Karpas-422 (cell line): ENCODE data around the gene GREB1. TPM values are rescaled to one million over a fixed set of nuclear protein-coding genes. Genes with fewer than 3 reads are reported as not detected.

Experiments used
- DNase-seq: peaks from one replicate; pipeline ENCODE4 v3.0.0-alpha.2; 2015
- H2AFZ ChIP-seq: fragments of 200-600 bp; sonication (generic); 2 replicates; pipeline ENCODE4 v1.6.1; 2014; ENCODE audit warnings: antibody characterized with exemption, low read length, mixed read lengths
- H3K27ac ChIP-seq: fragments of 200-600 bp; sonication (generic); 2 replicates; pipeline ENCODE4 v1.5.1; 2014; ENCODE audit warnings: mild to moderate bottlenecking, low read length, moderate library complexity
- H3K27me3 ChIP-seq: fragments of 200-600 bp; sonication (generic); 2 replicates; pipeline ENCODE4 v1.6.1; 2014; ENCODE audit warnings: low read length, mixed read lengths
- H3K36me3 ChIP-seq: fragments of 200-600 bp; sonication (generic); 2 replicates; pipeline ENCODE4 v1.6.1; 2014; ENCODE audit warnings: low read length, mixed read lengths; ENCODE audit not compliant: insufficient read depth
- H3K4me1 ChIP-seq: fragments of 200-600 bp; sonication (generic); 2 replicates; pipeline ENCODE4 v1.6.1; 2014; ENCODE audit warnings: mild to moderate bottlenecking, low read length, mixed read lengths
- H3K4me2 ChIP-seq: fragments of 200-600 bp; sonication (generic); 2 replicates; pipeline ENCODE4 v1.6.1; 2014; ENCODE audit warnings: low read length, low read depth, mild to moderate bottlenecking; ENCODE audit not compliant: poor library complexity, severe bottlenecking
- H3K4me3 ChIP-seq: fragments of 200-600 bp; sonication (generic); 2 replicates; pipeline ENCODE4 v1.5.1; 2014; ENCODE audit warnings: mild to moderate bottlenecking, antibody characterized with exemption, low read length, mixed read lengths
- H3K79me2 ChIP-seq: fragments of 200-600 bp; sonication (generic); 2 replicates; pipeline ENCODE4 v1.6.1; 2014; ENCODE audit warnings: mild to moderate bottlenecking, low read length, mixed read lengths
- H3K9ac ChIP-seq: fragments of 200-600 bp; sonication (generic); 2 replicates; pipeline ENCODE4 v1.6.0; 2014; ENCODE audit warnings: low read length
- H3K9me2 ChIP-seq: fragments of 200-600 bp; sonication (generic), shearing (Covaris generic); replicated peaks from 2 replicates; pipeline ENCODE4 v1.6.0; 2014; ENCODE audit warnings: mild to moderate bottlenecking, low read length, moderate library complexity; ENCODE audit not compliant: insufficient read depth
- H3K9me3 ChIP-seq: fragments of 300-700, 200-600 bp; sonication (generic); 2 replicates; pipeline ENCODE4 v1.6.1; 2014; ENCODE audit warnings: low read length, mixed read lengths
- H4K20me1 ChIP-seq: fragments of 200-600 bp; sonication (generic); 2 replicates; pipeline ENCODE4 v1.6.1; 2014; ENCODE audit warnings: mild to moderate bottlenecking, antibody characterized with exemption, low read length, low read depth; ENCODE audit not compliant: insufficient read depth
- total RNA-seq: library from RNA; depleted of rRNA; stranded (reverse); fragments of >200 nt; shearing (Covaris generic); gene quantifications from 2 replicates; pipeline ENCODE4 v1.2.3, GENCODE V29; 2014; ENCODE audit warnings: low replicate concordance

Gene GREB1
- total RNA-seq, 1 experiment from 2014 or later: 4.4 TPM

DNA sequence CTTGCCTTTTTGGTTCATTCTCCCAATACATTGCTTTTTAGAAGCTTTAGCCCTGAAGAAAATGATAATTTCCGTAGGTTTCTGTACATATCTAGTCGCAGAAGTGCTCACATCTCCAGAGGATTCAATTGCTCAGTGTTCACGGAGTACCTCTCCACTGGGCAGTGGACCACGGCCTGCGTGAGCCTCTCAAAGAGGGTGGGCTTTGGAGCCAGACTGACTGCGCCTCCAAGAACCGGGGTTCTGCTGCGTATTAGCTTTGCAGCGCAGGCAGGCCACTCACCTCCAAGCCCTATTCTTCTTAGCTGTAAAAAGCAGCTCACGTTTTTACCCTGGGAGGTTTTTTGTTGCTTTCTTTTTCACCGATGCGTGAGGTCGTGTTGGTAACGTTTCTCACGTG, 100.7 kb downstream of the GREB1 start:
- Histone ChIP-seq H3K27ac (no peak overlapping the region), H3K9me3 (no peaks in the 10 kb centered on the region), H3K9me2 (no peaks in the 10 kb centered on the region), H2AFZ (no peak overlapping the region), H4K20me1 (no peaks in the 10 kb centered on the region), H3K27me3 (no peaks in the 10 kb centered on the region), H3K9ac (no peak overlapping the region), H3K79me2 (no peaks in the 10 kb centered on the region), H3K4me2 (no peak overlapping the region), H3K36me3 (no peaks in the 10 kb centered on the region), H3K4me3 (no peak overlapping the region), H3K4me1 (no peaks in the 10 kb centered on the region)
- DNase-seq: no peak

DNA sequence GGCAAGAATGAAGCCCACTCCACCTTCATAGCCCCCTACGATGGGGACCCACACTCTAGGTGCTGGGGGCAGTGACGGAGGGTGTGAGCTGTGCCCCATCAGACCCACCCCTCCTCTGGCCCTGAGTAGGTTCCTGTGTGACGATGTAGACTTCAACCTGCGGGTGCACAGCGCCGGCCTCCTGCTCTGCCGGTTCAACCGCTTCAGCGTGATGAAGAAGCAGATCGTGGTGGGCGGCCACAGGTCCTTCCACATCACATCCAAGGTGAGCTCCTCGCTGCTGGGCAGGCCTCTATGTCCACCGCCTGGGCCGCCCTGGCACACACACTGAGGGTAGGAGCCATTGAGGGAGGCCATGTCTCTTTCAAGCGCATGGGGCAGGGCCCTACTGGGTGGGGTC, 101.3 kb downstream of the GREB1 start:
- Histone ChIP-seq H4K20me1 (no peaks in the 10 kb centered on the region), H3K9me3 (no peaks in the 10 kb centered on the region)

DNA sequence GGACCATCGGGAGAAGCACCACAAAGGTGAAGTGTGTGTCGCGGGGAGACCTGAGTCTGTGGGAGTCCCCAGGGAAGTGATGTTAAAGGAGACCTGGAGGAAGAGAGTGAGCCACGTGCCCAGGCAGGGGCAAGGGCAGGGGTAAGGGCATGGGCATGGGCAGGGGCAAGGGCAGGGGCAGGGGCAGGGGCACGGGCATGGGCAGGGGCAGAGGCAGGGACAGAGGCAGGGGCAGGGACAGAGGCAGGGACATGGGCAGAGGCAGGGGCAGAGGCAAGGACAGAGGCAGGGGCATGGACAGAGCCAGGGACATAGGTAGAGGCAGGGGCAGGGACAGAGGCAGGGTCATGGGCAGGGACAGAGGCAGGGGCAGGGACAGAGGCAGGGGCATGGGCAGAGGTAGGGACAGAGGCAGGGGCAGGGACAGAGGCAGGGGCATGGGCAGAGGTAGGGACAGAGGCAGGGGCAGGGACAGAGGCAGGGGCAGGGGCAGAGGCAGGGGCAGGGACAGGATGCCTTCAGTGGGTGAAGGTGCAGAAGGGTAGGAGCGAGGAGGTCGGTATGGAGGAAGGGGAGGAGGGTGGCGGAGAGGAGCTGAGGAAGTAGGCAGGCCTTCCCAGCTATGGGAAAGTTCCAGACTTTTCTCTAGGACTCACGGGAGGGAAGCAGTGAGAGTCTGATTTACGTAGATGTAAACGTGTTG, 102.9 kb downstream of the GREB1 start:
- Histone ChIP-seq H3K4me3 (no peak overlapping the region), H4K20me1 (no peaks in the 10 kb centered on the region), H3K9me2 (no peaks in the 10 kb centered on the region)

More for the DNA sequence above, 101.3 kb downstream of the GREB1 start:
- no peak for DNase-seq
- no peaks in the 10 kb centered on the region for H3K9me2 ChIP-seq
- no peaks in the 10 kb centered on the region for H3K36me3 ChIP-seq
- H2AFZ ChIP-seq: no peak overlapping the region
- H3K4me1 ChIP-seq: no peaks in the 10 kb centered on the region
- no peak overlapping the region for H3K9ac ChIP-seq
- H3K27ac ChIP-seq: no peak overlapping the region
- H3K27me3 ChIP-seq: no peaks in the 10 kb centered on the region
- H3K4me3 ChIP-seq: no peak overlapping the region
- H3K79me2 ChIP-seq: no peaks in the 10 kb centered on the region
- H3K4me2 ChIP-seq: no peak overlapping the region

DNA sequence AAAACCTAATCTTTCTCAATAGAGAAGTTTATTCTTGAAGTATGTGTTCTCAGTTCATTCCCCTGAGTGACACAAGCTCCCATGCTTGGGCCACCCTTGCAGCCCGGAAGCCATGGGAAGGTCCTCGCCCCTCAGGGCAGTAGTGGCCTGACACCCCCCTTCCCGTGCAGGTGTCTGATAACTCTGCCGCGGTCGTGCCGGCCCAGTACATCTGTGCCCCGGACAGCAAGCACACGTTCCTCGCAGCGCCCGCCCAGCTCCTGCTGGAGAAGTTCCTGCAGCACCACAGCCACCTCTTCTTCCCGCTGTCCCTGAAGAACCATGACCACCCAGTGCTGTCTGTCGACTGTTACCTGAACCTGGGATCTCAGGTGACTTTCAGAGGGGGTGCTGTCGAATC, 103.7 kb downstream of the GREB1 start:
- Histone ChIP-seq H2AFZ (no peak overlapping the region), H3K4me3 (no peak overlapping the region), H3K27ac (no peak overlapping the region), H4K20me1 (no peaks in the 10 kb centered on the region), H3K79me2 (no peaks in the 10 kb centered on the region), H3K4me2 (no peak overlapping the region), H3K9me3 (no peaks in the 10 kb centered on the region), H3K36me3 (no peaks in the 10 kb centered on the region), H3K27me3 (no peaks in the 10 kb centered on the region), H3K9ac (no peak overlapping the region), H3K4me1 (no peaks in the 10 kb centered on the region), H3K9me2 (no peaks in the 10 kb centered on the region)
- DNase-seq: no peak

More for the DNA sequence above, 102.9 kb downstream of the GREB1 start:
- H2AFZ ChIP-seq: no peak overlapping the region
- H3K36me3 ChIP-seq: no peaks in the 10 kb centered on the region
- no peak overlapping the region for H3K4me2 ChIP-seq
- H3K4me1 ChIP-seq: no peaks in the 10 kb centered on the region
- H3K79me2 ChIP-seq: no peaks in the 10 kb centered on the region
- H3K9me3 ChIP-seq: no peaks in the 10 kb centered on the region
- H3K27me3 ChIP-seq: no peaks in the 10 kb centered on the region
- H3K9ac ChIP-seq: no peak overlapping the region
- no peak for DNase-seq
- no peak overlapping the region for H3K27ac ChIP-seq

DNA sequence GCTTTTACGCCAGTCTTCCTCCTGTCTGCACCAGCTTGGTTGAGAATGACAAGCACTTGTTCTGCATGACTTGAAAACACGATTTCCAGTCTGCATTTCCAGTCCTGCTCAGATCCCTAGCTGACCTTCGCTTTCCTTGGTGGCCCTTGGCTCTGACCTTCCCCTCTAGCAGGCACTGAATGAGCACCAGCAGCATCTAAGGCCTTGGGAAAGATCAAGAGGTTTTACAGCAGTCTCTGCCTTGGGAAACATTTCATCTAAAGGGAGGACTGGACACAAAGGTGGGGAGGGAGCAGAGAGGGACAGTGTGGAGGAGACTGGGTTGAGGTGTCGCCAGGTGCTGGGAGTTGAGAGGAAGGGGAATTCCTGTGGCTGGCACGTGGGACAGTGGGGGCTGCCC, 105.7 kb downstream of the GREB1 start:
- H3K9me3 ChIP-seq: no peaks in the 10 kb centered on the region
- H3K4me1 ChIP-seq: no peaks in the 10 kb centered on the region
- no peaks in the 10 kb centered on the region for H3K9me2 ChIP-seq
- no peaks in the 10 kb centered on the region for H3K27me3 ChIP-seq
- no peak overlapping the region for H3K4me2 ChIP-seq
- no peak for DNase-seq
- no peaks in the 10 kb centered on the region for H4K20me1 ChIP-seq
- H2AFZ ChIP-seq: no peak overlapping the region
- no peaks in the 10 kb centered on the region for H3K36me3 ChIP-seq
- H3K79me2 ChIP-seq: no peaks in the 10 kb centered on the region
- H3K9ac ChIP-seq: no peak overlapping the region
- H3K27ac ChIP-seq: no peak overlapping the region
- H3K4me3 ChIP-seq: no peak overlapping the region

DNA sequence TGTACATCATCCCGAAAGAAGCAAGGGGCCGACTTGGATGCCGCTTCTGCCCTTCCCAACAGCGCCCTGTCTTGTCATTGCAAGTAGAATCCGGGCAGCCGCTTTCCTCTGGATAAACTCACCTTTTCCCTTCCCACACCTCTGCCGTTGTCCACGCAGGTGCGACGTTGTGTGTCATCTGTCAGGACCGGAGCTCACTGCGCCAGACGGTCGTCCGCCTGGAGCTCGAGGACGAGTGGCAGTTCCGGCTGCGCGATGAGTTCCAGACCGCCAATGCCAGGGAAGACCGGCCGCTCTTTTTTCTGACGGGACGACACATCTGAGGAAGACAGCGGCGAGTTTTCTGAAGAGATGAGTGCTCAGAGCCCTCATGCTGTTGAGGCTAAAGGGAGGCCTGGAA, 106.3 kb downstream of the GREB1 start:
- Histone ChIP-seq H3K4me1 (no peaks in the 10 kb centered on the region), H2AFZ (no peak overlapping the region), H3K79me2 (no peaks in the 10 kb centered on the region), H3K9me3 (no peaks in the 10 kb centered on the region), H4K20me1 (no peaks in the 10 kb centered on the region), H3K27ac (no peak overlapping the region), H3K36me3 (no peaks in the 10 kb centered on the region), H3K9ac (no peak overlapping the region), H3K27me3 (no peaks in the 10 kb centered on the region), H3K9me2 (no peaks in the 10 kb centered on the region), H3K4me3 (no peak overlapping the region), H3K4me2 (no peak overlapping the region)
- DNase-seq: no peak

DNA sequence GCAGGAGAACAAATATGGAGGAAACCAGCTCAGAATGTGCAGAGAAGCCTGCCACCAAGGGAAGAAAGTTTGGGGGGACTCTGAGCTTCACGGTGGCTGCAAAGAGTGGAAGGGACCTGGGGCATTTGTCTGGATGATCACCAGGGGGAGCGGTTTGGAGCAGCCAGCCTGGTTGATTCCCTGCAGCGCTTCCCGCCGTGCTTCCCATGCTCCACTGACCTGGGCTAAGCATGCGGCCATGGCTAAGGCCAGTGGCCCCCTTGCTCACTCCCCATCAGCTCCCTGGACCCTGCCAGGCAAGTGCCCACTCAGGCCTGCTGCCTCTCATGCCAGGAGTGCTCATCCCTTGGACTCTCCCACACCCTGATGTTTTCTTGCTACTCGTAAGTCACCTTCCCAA, 109.1 kb downstream of the GREB1 start:
- no peaks in the 10 kb centered on the region for H4K20me1 ChIP-seq
- H3K9ac ChIP-seq: no peak overlapping the region
- H3K4me3 ChIP-seq: no peak overlapping the region
- no peaks in the 10 kb centered on the region for H3K9me3 ChIP-seq
- no peak for DNase-seq
- H2AFZ ChIP-seq: no peak overlapping the region
- no peak overlapping the region for H3K27ac ChIP-seq
- H3K4me2 ChIP-seq: no peak overlapping the region
- no peaks in the 10 kb centered on the region for H3K9me2 ChIP-seq
- H3K27me3 ChIP-seq: no peaks in the 10 kb centered on the region
- H3K4me1 ChIP-seq: no peaks in the 10 kb centered on the region
- H3K79me2 ChIP-seq: no peaks in the 10 kb centered on the region
- no peaks in the 10 kb centered on the region for H3K36me3 ChIP-seq

GRCh38 chr2:11644293-11644692, 110.4 kb downstream of the GREB1 start:
- H4K20me1 ChIP-seq: no peaks in the 10 kb centered on the region
- no peaks in the 10 kb centered on the region for H3K36me3 ChIP-seq
- H2AFZ ChIP-seq: no peak overlapping the region
- no peaks in the 10 kb centered on the region for H3K9me2 ChIP-seq
- no peaks in the 10 kb centered on the region for H3K4me1 ChIP-seq
- H3K9me3 ChIP-seq: no peaks in the 10 kb centered on the region
- H3K27ac ChIP-seq: no peak overlapping the region
- H3K4me2 ChIP-seq: no peak overlapping the region
- DNase-seq: no peak
- no peak overlapping the region for H3K9ac ChIP-seq
- H3K4me3 ChIP-seq: no peak overlapping the region
- H3K79me2 ChIP-seq: no peaks in the 10 kb centered on the region
- no peaks in the 10 kb centered on the region for H3K27me3 ChIP-seq
